WERI-Rb-1 (cell line): ENCODE measurements around the gene MSH6.

ENCODE experiments used
- DNase-seq: peaks from one replicate; pipeline ENCODE4 v3.0.0-alpha.2; 2020
- H3K27ac ChIP-seq: fragments of 250-450 bp; sonication (Bioruptor Pico); 2 replicates; pipeline ENCODE4 v1.5.1; 2020; ENCODE audit warnings: mild to moderate bottlenecking, moderate library complexity
- H3K27me3 ChIP-seq: fragments of 250-450 bp; sonication (Bioruptor Pico); 2 replicates; pipeline ENCODE4 v1.5.1; 2021; ENCODE audit warnings: mild to moderate bottlenecking, low read depth, moderate library complexity; ENCODE audit not compliant: insufficient read depth, severe bottlenecking
- H3K36me3 ChIP-seq: fragments of 250-450 bp; sonication (Bioruptor Pico); 2 replicates; pipeline ENCODE4 v1.5.1; 2020; ENCODE audit warnings: mild to moderate bottlenecking, moderate library complexity
- H3K4me3 ChIP-seq: 2 replicates; pipeline ENCODE4 v1.5.1; 2011; ENCODE audit warnings: low read depth, mild to moderate bottlenecking, control low read depth, low read length
- H3K9me3 ChIP-seq: fragments of 250-450 bp; sonication (Bioruptor Pico); 2 replicates; pipeline ENCODE4 v1.5.1; 2021; ENCODE audit warnings: mild to moderate bottlenecking, moderate library complexity; ENCODE audit not compliant: severe bottlenecking
- TF ChIP-seq, protein P1 (sequence below): IDR thresholded peaks from 2 replicates; pipeline ENCODE4 v1.5.1; 2011; ENCODE audit warnings: low read depth, mild to moderate bottlenecking, control low read depth, inconsistent platforms, low read length

The MSH6 gene

DNA sequence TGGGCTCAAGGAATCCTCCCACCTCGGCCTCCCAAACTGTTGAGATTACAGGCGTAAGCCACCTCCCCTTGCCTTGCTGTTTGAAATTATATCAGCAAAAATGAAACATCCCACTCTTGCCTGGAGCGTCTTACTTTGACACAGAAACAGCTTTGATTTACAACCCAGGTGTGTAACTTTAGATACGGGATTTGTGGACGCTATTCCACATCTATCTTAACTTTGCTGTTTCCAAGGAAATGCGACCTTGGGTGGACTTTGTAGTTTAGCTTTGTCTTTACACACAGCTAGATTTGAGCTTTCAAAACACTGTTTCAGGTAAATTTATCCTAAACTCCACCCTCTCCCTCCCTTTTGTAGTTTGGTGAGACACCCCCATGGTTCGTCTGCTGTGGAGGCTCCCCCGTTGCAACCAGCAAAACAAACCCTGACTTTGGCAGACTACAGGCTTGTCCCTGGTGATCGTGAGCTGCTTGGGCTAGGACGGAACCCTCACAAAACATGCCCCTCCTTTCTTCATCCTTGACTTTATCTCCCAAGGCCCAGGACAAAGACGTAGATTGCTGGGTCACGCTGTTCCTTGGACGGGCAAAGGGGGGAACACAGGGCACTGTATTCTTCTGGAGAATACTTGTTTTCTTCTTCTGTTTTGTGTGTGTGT is 5.5 kb upstream of the MSH6 start:
- Histone ChIP-seq H3K9me3 (no peaks in the 10 kb centered on the region), H3K4me3 (no peak overlapping the region), H3K27ac (no peak overlapping the region), H3K27me3 (no peaks in the 10 kb centered on the region), H3K36me3 (no peaks in the 10 kb centered on the region)
- DNase-seq: no peak
- TF ChIP-seq, protein P1, sequence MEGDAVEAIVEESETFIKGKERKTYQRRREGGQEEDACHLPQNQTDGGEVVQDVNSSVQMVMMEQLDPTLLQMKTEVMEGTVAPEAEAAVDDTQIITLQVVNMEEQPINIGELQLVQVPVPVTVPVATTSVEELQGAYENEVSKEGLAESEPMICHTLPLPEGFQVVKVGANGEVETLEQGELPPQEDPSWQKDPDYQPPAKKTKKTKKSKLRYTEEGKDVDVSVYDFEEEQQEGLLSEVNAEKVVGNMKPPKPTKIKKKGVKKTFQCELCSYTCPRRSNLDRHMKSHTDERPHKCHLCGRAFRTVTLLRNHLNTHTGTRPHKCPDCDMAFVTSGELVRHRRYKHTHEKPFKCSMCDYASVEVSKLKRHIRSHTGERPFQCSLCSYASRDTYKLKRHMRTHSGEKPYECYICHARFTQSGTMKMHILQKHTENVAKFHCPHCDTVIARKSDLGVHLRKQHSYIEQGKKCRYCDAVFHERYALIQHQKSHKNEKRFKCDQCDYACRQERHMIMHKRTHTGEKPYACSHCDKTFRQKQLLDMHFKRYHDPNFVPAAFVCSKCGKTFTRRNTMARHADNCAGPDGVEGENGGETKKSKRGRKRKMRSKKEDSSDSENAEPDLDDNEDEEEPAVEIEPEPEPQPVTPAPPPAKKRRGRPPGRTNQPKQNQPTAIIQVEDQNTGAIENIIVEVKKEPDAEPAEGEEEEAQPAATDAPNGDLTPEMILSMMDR: no peak

DNA sequence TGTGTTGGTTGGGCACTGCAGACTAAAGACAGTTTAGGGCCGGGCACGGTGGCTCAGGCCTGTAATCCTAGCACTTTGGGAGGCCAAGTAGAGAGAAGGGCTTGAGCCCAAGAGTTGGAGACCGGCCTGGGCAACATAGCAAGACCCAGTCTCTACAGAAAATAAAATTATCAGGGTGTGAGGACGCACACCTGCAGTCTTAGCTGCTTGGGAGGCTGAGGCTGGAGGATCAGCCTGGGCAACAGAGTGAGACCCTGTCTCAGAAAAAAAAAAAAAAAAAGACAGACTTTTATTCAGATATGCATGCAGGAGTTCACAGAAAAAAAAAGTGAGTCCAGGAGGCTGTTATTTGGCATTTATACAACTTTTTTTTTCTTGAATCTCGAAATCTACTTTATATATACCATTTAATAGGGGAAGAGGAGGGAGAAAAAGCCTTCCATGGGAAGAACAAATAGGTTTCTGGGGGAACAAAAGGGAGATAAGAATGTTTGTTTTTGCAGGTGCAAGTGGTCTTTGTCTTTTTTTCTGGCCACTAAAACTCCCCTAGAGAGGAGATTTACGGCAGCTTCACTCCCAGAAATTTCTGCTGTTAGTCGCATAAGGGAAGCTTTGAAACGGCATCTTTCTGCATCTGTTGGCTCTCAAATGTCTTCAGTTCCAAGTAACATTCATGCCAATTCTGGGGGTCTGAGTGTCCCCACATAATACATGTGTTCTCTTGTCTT is 4.1 kb upstream of the MSH6 start:
- TF ChIP-seq, protein P1: no peak
- DNase-seq: no peak

DNA sequence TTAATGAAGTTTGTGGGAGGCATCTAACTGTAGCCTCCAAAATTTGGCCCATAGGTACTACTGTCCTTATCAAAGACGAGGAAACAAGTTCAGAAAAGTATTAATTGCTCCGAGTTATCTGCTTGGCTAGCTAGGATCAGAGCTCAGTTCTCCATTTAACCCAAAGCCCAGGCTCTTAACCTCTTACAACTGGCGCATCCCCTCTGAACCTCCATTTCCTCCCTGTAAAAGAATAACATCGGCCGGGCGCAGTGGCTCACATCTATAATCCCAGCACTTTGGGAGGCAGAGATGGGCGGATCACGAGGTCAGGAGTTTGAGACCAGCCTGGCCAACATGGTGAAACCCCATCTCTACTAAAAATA is 3.5 kb upstream of the MSH6 start:
- Histone ChIP-seq H3K36me3 (peaks cover 4% of the 10 kb centered on the region), H3K27ac (no peak overlapping the region), H3K27me3 (no peaks in the 10 kb centered on the region), H3K9me3 (no peaks in the 10 kb centered on the region), H3K4me3 (no peak overlapping the region)
- DNase-seq: no peak
- TF ChIP-seq, protein P1: no peak

More for the DNA sequence above, 4.1 kb upstream of the MSH6 start:
- H3K36me3 ChIP-seq: peaks cover 3% of the 10 kb centered on the region
- no peak overlapping the region for H3K4me3 ChIP-seq
- H3K9me3 ChIP-seq: no peaks in the 10 kb centered on the region
- H3K27ac ChIP-seq: no peak overlapping the region
- H3K27me3 ChIP-seq: no peaks in the 10 kb centered on the region

DNA sequence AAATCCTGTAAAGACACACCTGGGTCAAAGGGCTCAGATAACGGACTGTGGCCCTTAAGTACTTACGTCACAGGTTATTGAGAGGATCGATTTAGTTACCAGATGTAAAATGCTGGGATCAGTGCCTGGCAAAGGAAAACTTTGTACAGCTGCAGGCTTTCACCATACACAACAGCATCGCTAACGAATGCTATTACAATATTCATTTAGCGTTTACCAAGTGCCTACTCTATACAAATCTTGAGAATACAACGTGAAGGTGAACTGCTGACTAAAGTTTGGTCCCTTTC is 619 bp upstream of the MSH6 start:
- H3K27me3 ChIP-seq: no peaks in the 10 kb centered on the region
- no peaks in the 10 kb centered on the region for H3K9me3 ChIP-seq
- no peak for DNase-seq
- TF ChIP-seq, protein P1: no peak
- H3K27ac ChIP-seq: peak overlapping the region; percentile 98
- peaks cover 31% of the 10 kb centered on the region for H3K36me3 ChIP-seq
- H3K4me3 ChIP-seq: peak overlapping the region; percentile 57

DNA sequence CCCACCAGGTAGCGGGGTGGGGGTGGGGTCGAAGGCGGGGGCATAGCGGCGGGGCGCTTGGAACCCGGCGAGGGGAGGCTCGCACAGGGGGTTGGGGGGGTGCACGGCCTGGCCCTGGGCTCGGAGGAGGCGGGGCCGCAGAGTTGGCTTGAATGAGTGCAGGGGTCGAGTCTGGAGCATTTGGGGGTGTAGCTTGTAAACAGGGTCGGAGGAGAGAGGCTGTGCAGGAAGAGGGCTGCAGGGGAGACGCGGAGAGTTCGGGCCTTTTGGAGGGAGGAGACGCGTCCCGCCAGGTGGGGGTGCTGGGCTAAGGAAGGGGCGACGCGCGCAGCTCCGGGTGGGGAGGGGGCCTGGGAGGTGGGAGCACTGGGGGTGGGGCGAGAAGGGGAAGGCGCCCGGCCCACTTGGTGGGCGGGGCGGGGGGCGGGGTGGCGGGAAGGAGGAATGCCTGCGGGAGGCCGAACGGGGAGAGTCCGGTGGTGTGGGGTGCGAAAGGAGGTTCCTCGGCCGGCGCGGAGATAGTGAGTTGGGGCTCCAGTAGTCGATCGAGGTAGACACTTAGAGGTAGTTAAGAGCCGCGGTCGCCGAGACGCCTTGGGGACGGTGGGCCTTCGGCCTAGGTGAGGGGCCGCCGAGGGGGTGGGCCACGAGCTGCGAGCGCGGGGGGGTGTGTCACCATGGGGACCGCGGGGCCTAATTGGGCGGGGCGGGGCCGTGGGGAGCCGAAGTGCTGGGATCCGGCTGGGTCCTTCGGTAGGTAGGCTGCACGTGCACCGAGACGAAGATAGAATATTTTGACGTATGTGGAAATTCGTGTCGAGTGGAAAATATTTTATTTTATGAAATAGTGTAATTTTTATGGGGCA is 774 bp downstream of the MSH6 start:
- H3K4me3 ChIP-seq: peak overlapping the region; percentile 90
- H3K36me3 ChIP-seq: peaks cover 36% of the 10 kb centered on the region
- H3K27me3 ChIP-seq: no peaks in the 10 kb centered on the region
- H3K9me3 ChIP-seq: no peaks in the 10 kb centered on the region
- peak overlapping the region; percentile 98 for H3K27ac ChIP-seq
- TF ChIP-seq, protein P1: no peak; the same call in 1 of the 2 replicates
- peak; percentile 95 for DNase-seq
